ENCODE measurements around the gene FEZ2. TPM values are rescaled to one million over a fixed set of nuclear protein-coding genes. Genes with fewer than 3 reads are reported as not detected.
A peak's percentile ranks its signal among the peaks of the same experiment; 100 is the strongest.

The FEZ2 gene
- total and polyA plus RNA-seq, 7 experiments from 2014 or later = 1.7 to 21.9 (median 11.8) TPM

DNA sequence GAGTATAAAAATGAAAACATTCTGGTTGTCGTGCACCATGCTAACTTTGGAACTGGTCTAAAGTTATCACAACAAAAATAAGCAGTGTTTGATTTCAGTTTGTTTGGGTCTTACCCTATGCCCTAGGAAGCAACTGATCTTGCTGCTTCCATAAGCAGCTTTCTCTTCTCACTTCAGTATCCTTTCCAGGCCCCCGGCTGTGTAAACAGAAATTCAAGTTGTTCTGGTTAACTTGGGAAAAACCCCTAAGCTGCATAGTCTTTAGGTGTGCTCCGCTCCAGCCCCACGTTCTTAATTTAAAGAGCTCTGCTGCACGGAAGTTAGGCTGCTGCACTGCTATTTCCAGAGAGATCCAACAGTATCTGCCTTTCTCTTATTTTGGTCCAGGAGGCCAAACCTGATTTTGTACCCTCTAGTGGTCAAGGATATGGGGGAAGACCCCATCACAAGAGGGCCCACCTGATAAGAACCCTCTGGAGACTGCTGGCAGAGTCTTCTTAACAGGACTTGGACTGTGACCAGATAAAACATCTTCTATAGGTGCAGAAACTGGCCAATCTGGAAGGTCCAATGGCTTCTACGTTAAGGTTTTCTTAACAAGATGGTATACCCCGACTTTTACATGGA is 69.1 kb downstream of the FEZ2 start:
- ChIA-PET POLR2A (no interaction called here), CTCF (interaction anchor here (0.6 kb wide), 1 partner anchor 1672 kb away, joined by 3 read pairs; no protein-coding TSS in a partner anchor)
- H3K27me3 Mint-ChIP-seq = no peaks in the 10 kb centered on the region
- H3K27ac Mint-ChIP-seq = no peak overlapping the region
- H3K4me3 ChIP-seq (ENCODE audit: low read length) = no peak overlapping the region
- no peaks in the 10 kb centered on the region for H3K4me1 ChIP-seq (ENCODE audit: control insufficient read depth in 2 of 2, insufficient read depth in 2 of 2, low read length in 2 of 2)
- H3K27ac ChIP-seq (ENCODE audit: low read depth, low read length) = no peak overlapping the region
- H3K27me3 ChIP-seq (ENCODE audit: control insufficient read depth in 2 of 2, insufficient read depth in 2 of 2, low read length in 2 of 2) = no peaks in the 10 kb centered on the region
- DNase-seq (no peak), ATAC-seq (no peak)
- intact Hi-C loops (cut with micrococcal nuclease) = no loop called here
- H3K9me3 ChIP-seq (ENCODE audit: control insufficient read depth in 2 of 3, low read length in 3 of 3) = no peaks in the 10 kb centered on the region
- peaks cover 0 to 11% (median 0%) of the 10 kb centered on the region in 7 donors for H3K4me1 Mint-ChIP-seq
- no peak overlapping the region for H3K4me3 Mint-ChIP-seq
- peaks cover 0 to 16% (median 0%) of the 10 kb centered on the region in 5 donors for H3K36me3 Mint-ChIP-seq
- H3K9me3 Mint-ChIP-seq = no peaks in the 10 kb centered on the region
- H3K36me3 ChIP-seq (ENCODE audit: control insufficient read depth in 2 of 3, insufficient read depth in 3 of 3, low read length in 3 of 3) = no peaks in the 10 kb centered on the region

DNA sequence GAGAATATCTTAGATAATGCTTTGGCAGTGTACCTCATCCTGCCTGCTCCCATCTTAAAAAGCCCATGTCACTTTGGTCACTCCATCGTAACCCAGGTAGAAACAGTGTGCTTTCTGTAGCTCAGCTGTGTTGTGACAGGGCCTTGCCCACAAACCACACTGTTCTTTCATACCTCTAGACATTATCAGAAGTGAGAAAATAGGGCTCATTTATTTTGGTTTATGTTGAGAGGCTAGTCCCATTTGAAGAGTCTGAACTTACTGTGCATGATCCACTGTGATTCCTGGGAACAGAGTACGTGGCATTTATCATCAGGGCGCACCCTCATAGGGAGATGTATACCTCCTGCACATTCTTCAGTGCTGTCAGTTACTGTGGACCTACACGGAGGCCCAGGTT is 69.7 kb downstream of the FEZ2 start:
- intact Hi-C loops (cut with micrococcal nuclease) = no loop called here
- no peaks in the 10 kb centered on the region for H3K27me3 ChIP-seq (ENCODE audit: control insufficient read depth in 2 of 2, insufficient read depth in 2 of 2, low read length in 2 of 2)
- no peaks in the 10 kb centered on the region for H3K36me3 ChIP-seq (ENCODE audit: control insufficient read depth in 2 of 3, insufficient read depth in 3 of 3, low read length in 3 of 3)
- no peak overlapping the region for H3K4me3 ChIP-seq (ENCODE audit: low read length)
- H3K4me3 Mint-ChIP-seq = no peak overlapping the region
- H3K36me3 Mint-ChIP-seq = peaks cover 0 to 16% (median 0%) of the 10 kb centered on the region in 5 donors
- H3K4me1 Mint-ChIP-seq = peaks cover 0 to 11% (median 0%) of the 10 kb centered on the region in 7 donors
- H3K4me1 ChIP-seq (ENCODE audit: control insufficient read depth in 2 of 2, insufficient read depth in 2 of 2, low read length in 2 of 2) = no peaks in the 10 kb centered on the region
- no peaks in the 10 kb centered on the region for H3K27me3 Mint-ChIP-seq
- H3K27ac ChIP-seq (ENCODE audit: low read depth, low read length) = no peak overlapping the region
- no peak for ATAC-seq
- no peak for DNase-seq
- no peaks in the 10 kb centered on the region for H3K9me3 ChIP-seq (ENCODE audit: control insufficient read depth in 2 of 3, low read length in 3 of 3)
- ChIA-PET CTCF (no interaction called here), POLR2A (no interaction called here)
- H3K27ac Mint-ChIP-seq = no peak overlapping the region
- no peaks in the 10 kb centered on the region for H3K9me3 Mint-ChIP-seq

DNA sequence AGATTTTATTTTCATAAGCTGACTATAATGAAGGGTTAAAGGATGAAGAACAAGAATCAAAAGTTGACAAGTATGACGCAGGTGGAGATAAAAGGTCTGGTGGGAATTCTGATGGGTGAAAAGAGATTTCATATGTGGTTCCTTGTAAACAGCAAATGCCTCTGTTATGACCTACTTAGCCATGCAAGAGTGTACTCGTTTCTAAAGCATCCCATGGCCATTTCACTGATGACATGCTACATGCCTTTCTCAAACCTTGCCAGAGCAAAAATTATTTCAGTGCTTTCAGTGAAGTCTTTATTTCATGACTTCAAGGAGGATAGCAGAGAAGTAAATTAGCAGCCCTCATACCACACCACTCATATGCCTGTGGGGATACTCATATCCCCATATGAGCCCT is 71.7 kb downstream of the FEZ2 start:
- Mint-ChIP-seq H3K27me3 (no peaks in the 10 kb centered on the region), H3K27ac (no peak overlapping the region), H3K36me3 (peaks cover 0 to 21% (median 3%) of the 10 kb centered on the region in 5 donors), H3K4me3 (no peak overlapping the region), H3K9me3 (no peaks in the 10 kb centered on the region), H3K4me1 (peaks cover 0 to 11% (median 0%) of the 10 kb centered on the region in 7 donors)
- Histone ChIP-seq H3K36me3 (ENCODE audit: control insufficient read depth in 2 of 3, insufficient read depth in 3 of 3, low read length in 3 of 3) (no peaks in the 10 kb centered on the region), H3K9me3 (ENCODE audit: control insufficient read depth in 2 of 3, low read length in 3 of 3) (no peaks in the 10 kb centered on the region), H3K27me3 (ENCODE audit: control insufficient read depth in 2 of 2, insufficient read depth in 2 of 2, low read length in 2 of 2) (no peaks in the 10 kb centered on the region), H3K27ac (ENCODE audit: low read depth, low read length) (no peak overlapping the region), H3K4me1 (ENCODE audit: control insufficient read depth in 2 of 2, insufficient read depth in 2 of 2, low read length in 2 of 2) (no peaks in the 10 kb centered on the region), H3K4me3 (ENCODE audit: low read length) (no peak overlapping the region)
- intact Hi-C loops (cut with micrococcal nuclease) = no loop called here
- no peak for DNase-seq
- CTCF ChIA-PET = no interaction called here
- POLR2A ChIA-PET = no interaction called here
- ATAC-seq = no peak

DNA sequence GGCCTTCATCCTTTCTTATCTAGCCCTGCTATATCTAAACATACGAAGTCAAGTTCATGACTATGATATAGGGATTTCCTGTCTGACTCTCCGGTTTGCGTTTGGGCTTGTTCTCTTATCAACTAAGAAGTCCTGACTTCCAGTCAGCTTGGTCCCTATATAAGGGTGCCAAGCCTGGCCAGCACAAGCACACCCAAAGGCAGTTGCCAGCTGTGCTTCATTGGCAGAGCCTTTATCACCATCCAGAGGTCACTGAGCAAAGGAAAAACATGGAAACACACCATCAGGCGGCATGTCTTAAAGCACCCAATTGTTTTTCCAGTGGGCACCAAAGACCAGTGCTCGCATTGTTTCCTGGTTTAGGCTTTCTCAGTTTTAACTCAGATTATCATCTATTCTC is 72.7 kb downstream of the FEZ2 start:
- Mint-ChIP-seq H3K36me3 (peaks cover 0 to 23% (median 3%) of the 10 kb centered on the region in 5 donors), H3K27ac (no peak overlapping the region)
- CTCF ChIA-PET = no interaction called here

DNA sequence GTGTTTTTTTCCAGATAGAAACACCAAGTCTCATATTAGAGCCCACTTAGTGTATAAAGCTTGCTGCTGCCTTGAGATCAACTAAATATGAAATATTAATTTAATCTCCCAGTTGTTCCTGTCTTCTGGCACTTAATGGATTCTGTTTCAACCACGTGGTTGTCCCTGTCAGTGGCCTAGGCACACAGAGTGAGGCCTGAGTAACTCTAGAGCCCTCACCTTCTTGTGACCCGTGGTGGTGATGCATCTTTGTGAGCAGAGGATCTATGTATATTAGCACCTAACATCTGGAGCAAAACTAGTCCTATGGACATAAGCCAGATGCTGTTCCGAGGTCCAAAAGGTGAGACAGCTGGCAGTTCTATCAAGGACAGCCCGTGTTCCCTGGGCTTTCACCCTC is 74.8 kb downstream of the FEZ2 start:
- no peak overlapping the region for H3K27ac Mint-ChIP-seq
- intact Hi-C loops (cut with micrococcal nuclease) = no loop called here
- Histone ChIP-seq H3K4me3 (ENCODE audit: low read length) (no peak overlapping the region), H3K36me3 (ENCODE audit: control insufficient read depth in 2 of 3, insufficient read depth in 3 of 3, low read length in 3 of 3) (no peaks in the 10 kb centered on the region), H3K27me3 (ENCODE audit: control insufficient read depth in 2 of 2, insufficient read depth in 2 of 2, low read length in 2 of 2) (no peaks in the 10 kb centered on the region), H3K27ac (ENCODE audit: low read depth, low read length) (no peak overlapping the region), H3K9me3 (ENCODE audit: control insufficient read depth in 2 of 3, low read length in 3 of 3) (no peaks in the 10 kb centered on the region), H3K4me1 (ENCODE audit: control insufficient read depth in 2 of 2, insufficient read depth in 2 of 2, low read length in 2 of 2) (no peaks in the 10 kb centered on the region)
- H3K36me3 Mint-ChIP-seq = peaks cover 0 to 27% (median 3%) of the 10 kb centered on the region in 5 donors
- no peak overlapping the region for H3K4me3 Mint-ChIP-seq
- ChIA-PET CTCF (no interaction called here), POLR2A (no interaction called here)
- ATAC-seq (no peak), DNase-seq (no peak)
- H3K9me3 Mint-ChIP-seq = no peaks in the 10 kb centered on the region
- H3K4me1 Mint-ChIP-seq = peaks cover 0 to 2% (median 0%) of the 10 kb centered on the region in 7 donors
- H3K27me3 Mint-ChIP-seq = no peaks in the 10 kb centered on the region

More for the DNA sequence above, 72.7 kb downstream of the FEZ2 start:
- no peaks in the 10 kb centered on the region for H3K9me3 Mint-ChIP-seq
- Histone ChIP-seq H3K9me3 (ENCODE audit: control insufficient read depth in 2 of 3, low read length in 3 of 3) (no peaks in the 10 kb centered on the region), H3K36me3 (ENCODE audit: control insufficient read depth in 2 of 3, insufficient read depth in 3 of 3, low read length in 3 of 3) (no peaks in the 10 kb centered on the region), H3K27me3 (ENCODE audit: control insufficient read depth in 2 of 2, insufficient read depth in 2 of 2, low read length in 2 of 2) (no peaks in the 10 kb centered on the region), H3K4me1 (ENCODE audit: control insufficient read depth in 2 of 2, insufficient read depth in 2 of 2, low read length in 2 of 2) (no peaks in the 10 kb centered on the region), H3K27ac (ENCODE audit: low read depth, low read length) (no peak overlapping the region), H3K4me3 (ENCODE audit: low read length) (no peak overlapping the region)
- ATAC-seq (no peak), DNase-seq (no peak)
- no peak overlapping the region for H3K4me3 Mint-ChIP-seq
- no peaks in the 10 kb centered on the region for H3K27me3 Mint-ChIP-seq
- POLR2A ChIA-PET = no interaction called here
- H3K4me1 Mint-ChIP-seq = peaks cover 0 to 11% (median 0%) of the 10 kb centered on the region in 7 donors
- intact Hi-C loops (cut with micrococcal nuclease) = no loop called here

DNA sequence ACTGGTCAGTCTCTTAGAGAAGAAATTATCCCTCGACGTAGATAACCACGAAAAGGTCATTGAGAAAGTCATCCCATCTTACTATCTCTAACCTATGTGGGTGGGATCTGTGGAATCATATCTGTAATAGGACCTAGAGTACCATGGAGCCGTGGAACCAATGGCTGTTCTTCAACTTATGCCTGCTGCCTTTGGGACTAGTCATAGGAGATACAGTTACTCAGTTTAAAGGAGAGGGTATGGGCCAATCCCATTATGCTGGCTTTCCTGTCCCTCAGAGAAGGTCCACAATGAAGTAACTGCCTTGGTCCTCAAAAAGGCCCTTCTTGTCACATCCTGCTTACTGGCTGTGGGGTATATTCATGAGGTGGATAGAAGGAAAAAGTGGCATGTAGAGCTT is 77.5 kb downstream of the FEZ2 start:
- H3K27me3 ChIP-seq (ENCODE audit: control insufficient read depth in 2 of 2, insufficient read depth in 2 of 2, low read length in 2 of 2) = no peaks in the 10 kb centered on the region
- intact Hi-C loops (cut with micrococcal nuclease) = no loop called here
- Mint-ChIP-seq H3K4me1 (no peaks in the 10 kb centered on the region), H3K27ac (no peak overlapping the region), H3K36me3 (peaks cover 0 to 19% (median 3%) of the 10 kb centered on the region in 5 donors), H3K4me3 (no peak overlapping the region), H3K9me3 (no peaks in the 10 kb centered on the region), H3K27me3 (no peaks in the 10 kb centered on the region)
- H3K9me3 ChIP-seq (ENCODE audit: control insufficient read depth in 2 of 3, low read length in 3 of 3) = no peaks in the 10 kb centered on the region
- DNase-seq = no peak
- CTCF ChIA-PET = no interaction called here
- no peak overlapping the region for H3K27ac ChIP-seq (ENCODE audit: low read depth, low read length)
- no peaks in the 10 kb centered on the region for H3K4me1 ChIP-seq (ENCODE audit: control insufficient read depth in 2 of 2, insufficient read depth in 2 of 2, low read length in 2 of 2)
- no peaks in the 10 kb centered on the region for H3K36me3 ChIP-seq (ENCODE audit: control insufficient read depth in 2 of 3, insufficient read depth in 3 of 3, low read length in 3 of 3)
- ATAC-seq = no peak
- no peak overlapping the region for H3K4me3 ChIP-seq (ENCODE audit: low read length)
- POLR2A ChIA-PET = no interaction called here

DNA sequence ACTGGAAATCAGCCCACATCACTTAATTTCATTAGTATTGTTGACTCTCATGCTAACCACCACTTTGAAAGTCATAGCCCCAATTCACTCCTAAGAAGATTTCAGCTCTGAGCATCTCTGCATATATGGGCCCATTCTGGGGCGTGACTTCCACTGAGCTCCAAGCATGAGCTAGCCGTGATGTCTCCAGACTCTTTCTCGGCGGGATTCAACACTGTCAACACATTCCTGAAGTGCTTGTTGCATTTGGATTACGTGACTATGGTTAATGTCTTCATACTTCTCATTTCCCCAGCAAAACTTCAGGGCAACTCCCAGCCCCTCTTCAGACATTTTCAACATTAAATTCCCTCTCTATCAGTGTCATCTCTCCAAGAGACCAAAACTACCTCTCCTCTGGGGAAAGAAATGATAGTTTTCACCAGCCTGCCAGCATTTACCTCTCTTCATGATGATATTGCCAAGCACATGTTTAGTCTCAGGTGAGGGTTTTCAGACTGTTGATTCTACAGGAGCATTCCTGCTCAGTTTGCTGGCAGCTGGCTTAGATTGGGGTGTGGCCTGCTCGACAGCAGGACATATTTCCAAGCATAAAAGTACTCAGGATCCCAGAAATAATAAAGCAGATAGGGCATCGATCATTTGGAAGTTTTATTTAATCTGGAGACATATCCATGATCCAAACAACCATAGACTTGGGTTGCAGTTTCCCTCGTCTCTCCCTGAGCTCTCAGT is 81.7 kb downstream of the FEZ2 start:
- Mint-ChIP-seq H3K9me3 (no peaks in the 10 kb centered on the region), H3K27me3 (no peaks in the 10 kb centered on the region), H3K27ac (peak overlapping the region in 1 of 9 donors; percentile 17), H3K36me3 (peaks cover 0 to 7% (median 0%) of the 10 kb centered on the region in 5 donors), H3K4me1 (no peaks in the 10 kb centered on the region), H3K4me3 (no peak overlapping the region)
- DNase-seq (no peak), ATAC-seq (no peak)
- H3K27ac ChIP-seq (ENCODE audit: low read depth, low read length) = no peak overlapping the region
- no peaks in the 10 kb centered on the region for H3K36me3 ChIP-seq (ENCODE audit: control insufficient read depth in 2 of 3, insufficient read depth in 3 of 3, low read length in 3 of 3)
- H3K4me3 ChIP-seq (ENCODE audit: low read length) = no peak overlapping the region
- ChIA-PET POLR2A (no interaction called here), CTCF (no interaction called here)
- no peaks in the 10 kb centered on the region for H3K4me1 ChIP-seq (ENCODE audit: control insufficient read depth in 2 of 2, insufficient read depth in 2 of 2, low read length in 2 of 2)
- no peaks in the 10 kb centered on the region for H3K27me3 ChIP-seq (ENCODE audit: control insufficient read depth in 2 of 2, insufficient read depth in 2 of 2, low read length in 2 of 2)
- H3K9me3 ChIP-seq (ENCODE audit: control insufficient read depth in 2 of 3, low read length in 3 of 3) = no peaks in the 10 kb centered on the region
- intact Hi-C loops (cut with micrococcal nuclease) = no loop called here

Measured in naive thymus-derived CD4-positive, alpha-beta T cell (primary cell).